Measurements from ENCODE around the gene PYROXD2. TPM values are rescaled to one million over a fixed set of nuclear protein-coding genes. Genes with fewer than 3 reads are reported as not detected.
A peak's percentile ranks its signal among the peaks of the same experiment; 100 is the strongest.

PYROXD2 gene
- total RNA-seq, 1 donor from 2014 or later = 5.5 TPM

- peak; percentile 49 for DNase-seq
- H3K4me3 Mint-ChIP-seq (ENCODE audit: unreplicated experiment) = peak overlapping the region; percentile 75
- H3K36me3 Mint-ChIP-seq (ENCODE audit: unreplicated experiment) = no peaks in the 10 kb centered on the region
- peak overlapping the region; percentile 12 for H3K27ac Mint-ChIP-seq (ENCODE audit: unreplicated experiment)
- TF ChIP-seq CTCF (IDR thresholded peaks at IDR 0.05; ENCODE audit: partially characterized antibody, unreplicated experiment) = no peak
- peaks cover 2% of the 10 kb centered on the region for H3K27me3 Mint-ChIP-seq (ENCODE audit: unreplicated experiment)
- peaks cover 21% of the 10 kb centered on the region for H3K4me1 Mint-ChIP-seq (ENCODE audit: low read depth, unreplicated experiment)
- peaks cover 9% of the 10 kb centered on the region for H3K9me3 Mint-ChIP-seq (ENCODE audit: unreplicated experiment)
Observed at GRCh38 chr10:98446151-98446660, 31.2 kb upstream of the PYROXD2 start.

- H3K9me3 Mint-ChIP-seq (ENCODE audit: unreplicated experiment) = peaks cover 8% of the 10 kb centered on the region
- H3K4me3 Mint-ChIP-seq (ENCODE audit: unreplicated experiment) = peak overlapping the region; percentile 75
- no peak for TF ChIP-seq CTCF (IDR thresholded peaks at IDR 0.05; ENCODE audit: partially characterized antibody, unreplicated experiment)
- no peak for DNase-seq
- no peak overlapping the region for H3K27ac Mint-ChIP-seq (ENCODE audit: unreplicated experiment)
- no peaks in the 10 kb centered on the region for H3K36me3 Mint-ChIP-seq (ENCODE audit: unreplicated experiment)
- H3K27me3 Mint-ChIP-seq (ENCODE audit: unreplicated experiment) = peaks cover 2% of the 10 kb centered on the region
- H3K4me1 Mint-ChIP-seq (ENCODE audit: low read depth, unreplicated experiment) = peaks cover 15% of the 10 kb centered on the region
Observed at GRCh38 chr10:98445200-98445812, 30.3 kb upstream of the PYROXD2 start.

DNA sequence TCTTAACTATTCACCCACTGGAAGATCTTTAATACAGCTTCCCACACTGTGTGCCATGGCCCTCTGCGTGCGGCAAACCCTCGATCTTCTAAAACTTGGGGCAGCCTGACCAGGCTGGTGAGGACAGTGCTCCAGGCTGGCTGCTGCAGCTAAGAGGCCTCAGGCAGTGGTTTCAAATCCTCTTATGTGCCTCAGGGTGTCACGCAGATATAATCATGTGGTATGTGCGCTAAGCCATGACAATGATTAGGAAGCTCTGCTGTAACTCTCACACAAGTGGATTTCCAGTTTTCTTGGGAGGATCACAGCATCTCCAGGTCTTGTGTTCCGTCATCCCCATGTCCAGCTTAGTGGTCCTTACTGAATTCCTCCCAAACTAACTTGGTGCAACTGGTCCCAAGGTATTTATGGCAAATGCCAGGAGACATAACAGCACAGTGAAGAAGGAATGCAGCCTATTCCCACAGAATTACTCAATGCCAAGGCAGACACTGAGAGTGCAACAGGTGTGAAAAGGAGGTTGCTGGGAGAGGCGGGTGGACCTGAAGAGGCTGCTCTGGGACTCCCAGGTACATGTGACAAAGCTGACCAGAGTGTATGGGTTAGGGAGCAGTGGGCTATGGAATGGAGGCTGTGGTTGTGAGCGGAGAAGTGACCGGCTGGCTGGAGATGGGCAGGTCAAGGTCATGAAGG is 29.5 kb upstream of the PYROXD2 start:
- Mint-ChIP-seq H3K27ac (ENCODE audit: unreplicated experiment) (peak overlapping the region; percentile 3), H3K4me1 (ENCODE audit: low read depth, unreplicated experiment) (peaks cover 11% of the 10 kb centered on the region), H3K9me3 (ENCODE audit: unreplicated experiment) (peaks cover 2% of the 10 kb centered on the region), H3K36me3 (ENCODE audit: unreplicated experiment) (peaks cover 7% of the 10 kb centered on the region), H3K4me3 (ENCODE audit: unreplicated experiment) (no peak overlapping the region), H3K27me3 (ENCODE audit: unreplicated experiment) (no peaks in the 10 kb centered on the region)
- no peak for TF ChIP-seq CTCF (IDR thresholded peaks at IDR 0.05; ENCODE audit: partially characterized antibody, unreplicated experiment)
- no peak for DNase-seq

DNA sequence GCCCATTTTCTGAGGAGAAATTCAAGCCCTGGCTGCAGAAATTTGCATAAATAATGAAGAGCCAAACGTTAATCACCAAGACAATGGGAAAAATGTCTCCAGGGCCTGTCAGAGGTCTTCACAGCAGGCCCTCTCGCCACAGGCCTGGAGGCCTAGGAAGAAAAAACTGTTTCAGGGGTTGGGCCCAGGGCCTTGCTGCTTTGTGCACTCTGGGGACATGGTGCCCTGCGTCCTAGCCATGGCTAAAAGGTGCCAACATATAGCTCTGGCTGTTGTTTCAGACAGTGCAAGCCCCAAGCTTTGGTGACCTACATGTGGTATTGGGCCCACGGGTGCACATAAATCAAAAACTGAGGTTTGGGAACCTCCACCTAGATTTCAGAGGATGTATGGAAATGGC is 23.7 kb upstream of the PYROXD2 start:
- DNase-seq = no peak
- H3K36me3 Mint-ChIP-seq (ENCODE audit: unreplicated experiment) = peaks cover 21% of the 10 kb centered on the region
- H3K9me3 Mint-ChIP-seq (ENCODE audit: unreplicated experiment) = peaks cover 2% of the 10 kb centered on the region
- no peak overlapping the region for H3K4me3 Mint-ChIP-seq (ENCODE audit: unreplicated experiment)
- no peaks in the 10 kb centered on the region for H3K4me1 Mint-ChIP-seq (ENCODE audit: low read depth, unreplicated experiment)
- no peak for TF ChIP-seq CTCF (IDR thresholded peaks at IDR 0.05; ENCODE audit: partially characterized antibody, unreplicated experiment)
- H3K27me3 Mint-ChIP-seq (ENCODE audit: unreplicated experiment) = no peaks in the 10 kb centered on the region
- H3K27ac Mint-ChIP-seq (ENCODE audit: unreplicated experiment) = no peak overlapping the region

DNA sequence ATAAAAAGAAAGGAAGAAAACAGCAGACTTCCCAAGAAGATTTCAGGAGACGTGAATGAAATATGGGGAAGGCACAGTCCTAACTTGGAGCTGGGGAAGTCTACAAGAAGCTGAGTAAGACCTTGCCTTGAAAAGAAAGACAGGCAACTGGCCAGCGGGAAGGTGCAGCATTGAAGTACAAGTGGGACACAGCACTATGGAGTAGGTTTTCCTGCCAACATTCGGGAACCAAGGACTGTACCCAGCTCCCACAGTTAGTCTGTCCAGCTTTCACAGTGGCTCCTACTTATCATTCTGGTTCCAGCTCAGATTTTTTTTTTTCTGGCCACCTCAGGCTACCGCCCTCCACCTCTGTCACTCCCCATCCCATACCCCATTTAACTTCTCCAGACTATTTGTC is 21.7 kb upstream of the PYROXD2 start:
- Mint-ChIP-seq H3K9me3 (ENCODE audit: unreplicated experiment) (peaks cover 2% of the 10 kb centered on the region), H3K4me1 (ENCODE audit: low read depth, unreplicated experiment) (no peaks in the 10 kb centered on the region), H3K4me3 (ENCODE audit: unreplicated experiment) (no peak overlapping the region), H3K27ac (ENCODE audit: unreplicated experiment) (no peak overlapping the region), H3K27me3 (ENCODE audit: unreplicated experiment) (no peaks in the 10 kb centered on the region), H3K36me3 (ENCODE audit: unreplicated experiment) (peaks cover 33% of the 10 kb centered on the region)
- no peak for TF ChIP-seq CTCF (IDR thresholded peaks at IDR 0.05; ENCODE audit: partially characterized antibody, unreplicated experiment)
- DNase-seq = no peak

Measured in glutamatergic neuron (in vitro differentiated cells).